GM18907 (cell line): ENCODE results near the gene RNASE11.
"Not testable (repeated sequence)": the region's sequence is repeated elsewhere in the genome, so short reads cannot be mapped to it uniquely, and the experiment has no call there.

Experiments
- ATAC-seq: cut with Tn5 transposase; IDR thresholded peaks from one replicate; pipeline ENCODE4 v1.9.1; 2021; ENCODE audit warnings: mild to moderate bottlenecking, moderate library complexity; ENCODE audit not compliant: unreplicated experiment

The RNASE11 gene

GRCh38 chr14:20583142-20583541 lies 4.7 kb downstream of the RNASE11 start:
- ATAC-seq: no peak

GRCh38 chr14:20580242-20580641 lies 7.6 kb downstream of the RNASE11 start:
- ATAC-seq: no peak

DNA sequence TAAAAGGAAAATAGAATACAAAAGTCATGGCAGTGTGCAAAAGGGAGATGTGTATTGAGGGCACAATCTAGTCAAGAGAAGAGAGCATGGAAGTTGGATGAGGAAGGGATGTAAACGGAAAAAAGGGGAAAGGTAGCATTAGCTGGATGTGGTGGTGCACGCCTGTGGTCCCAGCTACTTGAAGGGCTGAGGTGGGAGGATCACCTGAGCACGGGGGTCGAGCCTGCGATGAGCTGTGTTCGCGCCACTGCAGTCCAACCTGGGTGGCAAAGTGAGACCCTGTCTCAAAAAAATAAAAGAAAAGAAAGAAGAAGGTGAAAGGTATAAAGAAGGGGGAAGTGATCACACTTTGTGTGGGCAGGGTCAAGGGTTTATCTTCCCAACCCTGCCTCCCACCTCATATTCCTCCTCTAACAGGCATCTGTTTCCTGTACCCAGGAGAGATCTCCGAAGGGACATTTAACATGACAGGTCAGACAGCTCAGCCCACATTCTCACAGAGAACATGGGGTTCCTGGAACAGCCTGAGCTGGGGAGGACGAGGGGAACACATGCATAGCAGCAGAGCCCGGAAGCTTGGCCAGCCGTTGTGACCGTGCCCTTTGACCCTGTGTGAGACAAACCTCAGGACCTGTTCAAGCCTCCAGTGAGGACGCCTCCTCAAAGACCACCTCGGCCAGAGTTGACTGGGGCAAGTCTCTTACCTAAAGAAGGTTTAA lies 8.9 kb downstream of the RNASE11 start:
- ATAC-seq: no peak

GRCh38 chr14:20578325-20578724 lies 9.5 kb downstream of the RNASE11 start:
- no peak for ATAC-seq

GRCh38 chr14:20572382-20572990 lies 15.3 kb downstream of the RNASE11 start:
- ATAC-seq: not testable (repeated sequence)

DNA sequence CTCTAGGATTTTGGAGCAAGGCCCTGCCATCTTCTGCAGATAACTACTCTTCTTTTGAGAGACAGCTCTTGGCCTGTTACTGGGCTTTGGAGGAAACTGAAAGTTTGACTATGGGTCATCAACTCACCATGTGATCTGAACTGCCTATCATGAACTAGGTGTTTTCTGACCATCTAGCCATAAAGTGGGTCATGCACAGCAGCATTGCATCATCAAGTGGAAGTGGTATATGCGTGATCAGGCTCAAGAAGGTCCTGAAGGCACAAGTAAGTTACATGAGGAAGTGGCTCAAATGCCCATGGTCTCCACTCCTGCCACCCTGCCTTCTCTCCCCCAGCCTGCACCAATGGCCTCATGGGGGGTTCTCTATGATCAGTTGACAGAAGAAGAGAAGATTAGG lies 17.1 kb downstream of the RNASE11 start:
- not testable (repeated sequence) for ATAC-seq

- not testable (repeated sequence) for ATAC-seq
Observed at GRCh38 chr14:20569865-20570264, 17.9 kb downstream of the RNASE11 start.

- ATAC-seq: no peak
Observed at GRCh38 chr14:20569066-20569465, 18.7 kb downstream of the RNASE11 start.

GRCh38 chr14:20568393-20568792 lies 19.4 kb downstream of the RNASE11 start:
- ATAC-seq: no peak

DNA sequence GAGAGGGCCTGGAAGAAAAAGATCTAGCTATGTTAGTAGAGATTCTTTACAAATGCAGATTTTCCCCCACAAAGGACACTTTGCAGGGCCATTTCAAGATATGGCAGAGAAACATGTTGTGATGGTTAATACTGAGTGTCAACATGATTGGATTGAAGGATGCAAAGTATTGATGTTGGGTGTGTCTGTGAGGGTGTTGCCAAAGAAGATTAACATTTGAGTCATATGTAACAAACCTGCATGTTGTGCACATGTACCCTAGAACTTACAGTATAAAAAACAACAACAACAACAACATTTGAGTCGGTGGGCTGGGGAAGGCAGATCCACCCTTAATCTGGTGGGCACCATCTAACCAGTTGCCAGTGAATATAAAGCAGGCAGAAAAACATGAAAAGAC lies 20.6 kb downstream of the RNASE11 start:
- ATAC-seq: not testable (repeated sequence)

DNA sequence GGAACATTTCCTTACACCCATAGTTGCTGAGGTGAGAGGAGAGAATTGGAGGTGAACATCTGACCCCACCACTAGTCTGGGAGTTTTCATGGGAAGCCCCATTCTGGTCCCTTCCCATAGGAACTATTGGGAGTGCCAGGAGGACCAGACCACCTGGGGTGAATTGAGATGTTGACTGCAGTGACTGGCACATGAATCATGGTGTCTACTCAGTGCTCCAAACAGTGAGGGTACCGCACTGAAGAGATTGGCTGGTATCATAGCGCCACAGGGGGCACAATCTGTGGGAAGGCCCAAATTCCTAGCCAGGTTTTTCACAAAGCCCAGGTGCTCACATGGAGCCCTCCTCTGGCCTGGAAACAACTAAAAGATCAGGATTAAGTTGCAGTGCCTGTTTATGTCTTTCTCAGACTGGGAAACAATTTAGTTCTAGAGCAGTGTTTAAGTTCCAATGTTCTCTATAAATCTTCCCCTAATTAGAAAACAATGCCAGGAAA lies 23.3 kb downstream of the RNASE11 start:
- ATAC-seq: no peak

DNA sequence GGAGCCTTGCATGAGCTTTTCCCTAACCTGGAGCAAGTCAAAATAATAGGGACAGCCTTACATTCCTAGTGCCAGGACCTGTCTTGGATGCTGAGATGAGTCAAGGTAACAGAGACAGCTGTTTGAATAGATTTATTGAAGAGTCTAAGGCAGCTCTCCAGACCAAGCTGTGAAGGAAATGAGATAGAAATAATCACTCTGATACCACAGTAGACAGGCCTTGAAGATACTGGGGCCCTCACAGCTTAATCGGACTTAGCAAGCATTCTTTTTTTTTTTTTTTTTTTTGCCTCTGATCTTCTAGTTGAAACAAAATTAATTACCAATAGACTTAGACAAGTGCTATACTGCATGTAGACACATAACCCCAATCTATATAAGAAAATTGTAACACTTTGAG lies 23.8 kb downstream of the RNASE11 start:
- no peak for ATAC-seq

DNA sequence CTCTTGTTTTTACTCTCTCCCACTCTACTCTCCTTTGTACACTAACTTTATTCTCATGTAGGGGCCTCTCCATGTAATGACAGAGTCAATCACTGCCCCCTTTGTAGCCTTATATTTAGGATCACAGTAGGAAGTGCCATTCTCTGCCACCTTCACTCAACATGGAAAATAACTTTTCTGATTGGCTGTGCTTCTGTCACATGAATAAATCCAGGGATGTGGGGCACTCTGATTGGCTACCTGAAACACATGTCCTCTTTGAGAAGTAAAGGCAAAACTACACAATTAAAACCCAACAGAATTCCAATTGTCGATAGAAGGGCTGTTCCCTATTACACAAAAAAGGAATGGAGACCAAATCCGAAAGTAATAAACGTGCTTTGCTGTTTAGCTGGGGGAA lies 26.8 kb downstream of the RNASE11 start, which contains the start of gene RNASE9:
Gene RNASE9 (minus strand): TSS at position 87 of the 400 bp plus-strand sequence.
- ATAC-seq: no peak

GRCh38 chr14:20559461-20559904 lies 28.3 kb downstream of the RNASE11 start:
- ATAC-seq: no peak

DNA sequence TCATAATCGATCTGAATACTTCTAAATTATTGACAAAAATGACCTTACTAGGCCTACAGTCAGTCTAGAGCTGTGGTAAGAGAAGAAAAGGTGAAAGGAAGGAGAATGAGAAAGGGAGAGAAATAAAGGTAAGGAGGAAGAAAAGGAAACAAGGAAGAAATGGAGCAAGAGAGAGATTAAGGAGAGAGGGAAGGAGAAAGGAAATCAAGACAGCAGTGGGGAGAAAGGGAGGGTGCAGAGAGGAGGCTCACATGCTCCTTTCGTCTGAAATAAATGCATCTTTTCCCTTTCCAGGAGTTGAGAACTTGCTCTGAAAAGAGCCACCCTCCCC lies 30.6 kb downstream of the RNASE11 start:
- ATAC-seq: no peak

DNA sequence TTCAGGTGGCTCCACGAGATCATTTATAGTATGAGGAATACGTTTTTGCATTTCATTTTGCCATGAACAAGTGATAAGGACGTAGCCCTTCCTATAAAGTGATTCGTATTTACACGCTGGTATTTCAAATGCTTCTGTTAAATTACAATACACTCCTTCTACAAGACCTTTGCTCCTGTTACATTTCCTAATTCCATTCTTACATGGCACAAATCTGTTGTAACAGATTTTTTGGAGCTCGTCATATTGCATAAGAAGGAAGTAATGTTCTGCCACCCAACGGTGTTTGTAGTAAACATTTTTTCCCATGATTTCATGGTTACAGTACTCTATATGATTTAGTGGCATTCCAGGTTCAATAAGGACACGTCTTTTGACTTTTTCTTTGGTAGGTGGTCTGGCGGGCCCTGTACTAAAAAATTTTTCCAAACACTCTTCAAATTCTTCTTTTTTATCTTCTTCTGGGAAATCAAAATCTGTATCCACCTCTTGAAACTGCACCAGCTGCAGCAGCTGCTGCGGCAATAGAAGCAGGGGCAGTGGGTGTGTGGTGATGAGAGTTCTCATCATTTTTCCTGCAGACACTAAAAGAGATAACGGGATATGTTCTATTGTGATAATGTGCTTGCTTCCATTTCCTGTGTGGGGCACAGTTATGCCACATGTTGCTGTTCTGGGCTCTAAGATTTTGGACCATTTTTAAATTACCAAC lies 31.1 kb downstream of the RNASE11 start:
- ATAC-seq: no peak

- no peak for ATAC-seq
Observed at GRCh38 chr14:20555845-20556244, 32.0 kb downstream of the RNASE11 start.

- no peak for ATAC-seq
Observed at GRCh38 chr14:20553024-20553423, 34.8 kb downstream of the RNASE11 start.

DNA sequence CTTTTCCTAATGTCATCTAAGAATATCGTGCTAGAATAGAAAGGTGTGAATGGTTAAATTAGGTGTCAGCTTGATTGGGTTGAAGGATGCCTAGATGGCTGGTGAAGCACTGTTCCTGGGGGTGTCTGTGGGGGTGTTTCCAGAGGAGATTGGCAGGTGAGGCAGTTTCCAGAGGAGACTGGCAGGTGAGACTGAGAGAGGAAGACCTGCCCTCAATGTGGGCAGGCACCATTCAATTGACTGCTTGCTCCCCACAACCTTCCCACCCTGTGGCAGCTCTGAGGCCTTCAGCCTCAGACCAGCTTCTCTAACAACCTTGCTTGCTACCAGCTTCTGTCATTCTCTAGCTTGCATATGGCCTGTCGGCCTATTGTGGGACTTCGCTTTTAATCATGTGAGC lies 36.2 kb downstream of the RNASE11 start:
- no peak for ATAC-seq

DNA sequence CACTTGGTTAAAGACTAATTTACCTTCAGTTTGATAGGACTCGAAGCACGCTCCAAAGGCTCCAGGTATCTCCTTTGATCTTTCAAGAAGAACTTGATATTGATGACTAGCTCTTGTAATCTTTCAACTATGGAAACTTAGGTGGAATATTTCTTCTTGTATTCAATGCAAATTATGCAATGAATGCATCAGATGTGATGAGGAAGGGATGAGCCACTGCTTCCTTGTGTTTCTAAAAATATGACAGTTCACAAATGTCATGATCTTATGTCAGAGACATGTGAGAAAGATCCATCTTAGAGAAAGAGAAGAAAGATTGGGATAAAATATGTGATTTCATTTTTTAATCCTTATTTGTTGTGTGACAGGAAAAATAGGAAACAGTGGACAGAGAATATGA lies 36.9 kb downstream of the RNASE11 start:
- ATAC-seq: no peak

- no peak for ATAC-seq
Observed at GRCh38 chr14:20548414-20549158, 39.2 kb downstream of the RNASE11 start.
